ENCODE measurements around the gene SLX9. TPM values are rescaled to one million over a fixed set of nuclear protein-coding genes. Genes with fewer than 3 reads are reported as not detected.

SLX9 gene
- total and polyA plus RNA-seq, 2 donors (not counting 1 experiment from before 2014, with no cell fraction given): 11.7 to 15.9 TPM

DNA sequence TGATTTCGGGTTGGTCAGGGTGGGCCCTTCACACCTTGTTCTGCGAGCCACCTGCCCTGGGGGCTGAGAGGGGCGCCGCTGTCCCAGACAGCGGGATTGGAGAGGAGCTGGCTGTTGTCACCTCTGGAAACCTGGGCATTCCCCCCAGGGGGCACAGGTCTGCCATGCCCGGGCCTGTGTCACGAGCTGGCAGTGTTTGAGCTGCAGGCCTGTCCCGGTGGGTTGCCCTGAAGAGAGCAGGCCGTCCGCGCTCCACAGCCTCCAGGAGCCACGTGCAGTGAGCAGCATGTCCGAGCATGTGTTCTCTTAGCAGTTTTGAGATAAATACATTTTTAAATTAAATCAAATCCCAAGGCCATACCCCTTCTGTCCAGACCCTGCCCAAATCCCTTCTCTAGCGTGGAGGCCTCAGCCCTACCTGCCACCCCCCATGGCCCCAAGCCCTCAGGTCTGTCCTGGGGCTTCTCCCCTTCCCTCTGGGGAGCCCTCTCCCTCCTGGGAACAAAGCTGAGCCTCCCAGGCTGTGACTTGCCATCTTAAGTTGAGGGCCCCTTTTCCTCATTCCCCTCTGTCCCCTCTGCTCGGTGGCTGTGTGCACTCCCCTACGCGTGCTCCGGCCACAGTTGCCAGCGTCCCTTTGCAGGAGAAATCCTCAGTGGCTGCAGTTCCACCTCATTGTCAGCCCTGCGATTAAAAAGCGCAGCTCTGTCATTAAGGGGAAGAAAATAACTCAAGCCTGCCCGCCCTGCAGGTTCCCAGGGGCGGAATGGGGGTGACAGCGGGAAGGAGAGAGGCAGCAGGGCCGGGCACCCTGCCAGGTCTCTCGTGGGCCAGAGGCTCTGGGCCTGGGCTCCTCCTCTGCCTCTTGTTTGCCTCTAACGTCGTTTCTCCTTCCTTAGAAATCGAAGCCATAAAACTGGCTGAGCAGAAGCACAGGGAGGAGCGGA, 26.6 kb downstream of the SLX9 start:
- Histone ChIP-seq H3K27me3 (replicated peaks in 1 of 4; ENCODE audit: control extremely low read depth in 1 of 4, control insufficient read depth in 3 of 4, insufficient read depth in 4 of 4, low read length in 3 of 4) (no peaks in the 10 kb centered on the region), H3K4me2 (replicated peaks; ENCODE audit: low read depth, low read length, poor library complexity, severe bottlenecking) (no peak overlapping the region), H3K79me2 (ENCODE audit: control insufficient read depth, insufficient read depth, low read length) (peaks cover 45% of the 10 kb centered on the region), H3K36me3 (replicated peaks in 1 of 2; ENCODE audit: control extremely low read depth in 1 of 2, control insufficient read depth in 1 of 2, extremely low read depth in 1 of 2, insufficient read depth in 2 of 2, low read length in 1 of 2) (peaks cover 0 to 32% of the 10 kb centered on the region in 2 experiments), H3K9ac (ENCODE audit: low read length) (no peak overlapping the region), H4K20me1 (ENCODE audit: control insufficient read depth, insufficient read depth, low read length, poor library complexity, severe bottlenecking) (peaks cover 45% of the 10 kb centered on the region), H2AFZ (ENCODE audit: insufficient read depth, low read depth, low read length, poor library complexity, severe bottlenecking) (no peak overlapping the region), H3K27ac (ENCODE audit: low read length in 2 of 2) (no peak overlapping the region), H3K4me1 (ENCODE audit: control insufficient read depth in 2 of 2, insufficient read depth in 2 of 2, low read length in 2 of 2) (peaks cover 14 to 21% of the 10 kb centered on the region in 2 donors), H3K4me3 (ENCODE audit: control extremely low read depth in 1 of 5, extremely low read depth in 1 of 5, insufficient read depth in 1 of 5, low read depth in 2 of 5, low read length in 4 of 5) (no peak overlapping the region), H3K9me3 (ENCODE audit: control extremely low read depth in 1 of 3, control insufficient read depth in 2 of 3, insufficient read depth in 1 of 3, low read length in 2 of 3) (peaks cover 0 to 4% (median 0%) of the 10 kb centered on the region in 3 donors)
- intact Hi-C loops (cut with micrococcal nuclease): no loop called here
- Mint-ChIP-seq H3K27ac (no peak overlapping the region), H3K9me3 (ENCODE audit: insufficient read depth) (no peaks in the 10 kb centered on the region), H3K4me3 (no peak overlapping the region), H3K4me1 (peaks cover 22% of the 10 kb centered on the region), H3K27me3 (no peaks in the 10 kb centered on the region)
- ChIA-PET POLR2A (no interaction called here), CTCF (interaction anchor here (1.7 kb wide), 1 partner anchor 136 kb away, joined by 4 read pairs; no protein-coding TSS in a partner anchor)
- no peak for TF ChIP-seq EZH2 (IDR thresholded peaks at IDR 0.05; ENCODE audit: borderline replicate concordance, insufficient read depth, low read depth, low read length, poor library complexity, severe bottlenecking)
- TF ChIP-seq, protein P1, sequence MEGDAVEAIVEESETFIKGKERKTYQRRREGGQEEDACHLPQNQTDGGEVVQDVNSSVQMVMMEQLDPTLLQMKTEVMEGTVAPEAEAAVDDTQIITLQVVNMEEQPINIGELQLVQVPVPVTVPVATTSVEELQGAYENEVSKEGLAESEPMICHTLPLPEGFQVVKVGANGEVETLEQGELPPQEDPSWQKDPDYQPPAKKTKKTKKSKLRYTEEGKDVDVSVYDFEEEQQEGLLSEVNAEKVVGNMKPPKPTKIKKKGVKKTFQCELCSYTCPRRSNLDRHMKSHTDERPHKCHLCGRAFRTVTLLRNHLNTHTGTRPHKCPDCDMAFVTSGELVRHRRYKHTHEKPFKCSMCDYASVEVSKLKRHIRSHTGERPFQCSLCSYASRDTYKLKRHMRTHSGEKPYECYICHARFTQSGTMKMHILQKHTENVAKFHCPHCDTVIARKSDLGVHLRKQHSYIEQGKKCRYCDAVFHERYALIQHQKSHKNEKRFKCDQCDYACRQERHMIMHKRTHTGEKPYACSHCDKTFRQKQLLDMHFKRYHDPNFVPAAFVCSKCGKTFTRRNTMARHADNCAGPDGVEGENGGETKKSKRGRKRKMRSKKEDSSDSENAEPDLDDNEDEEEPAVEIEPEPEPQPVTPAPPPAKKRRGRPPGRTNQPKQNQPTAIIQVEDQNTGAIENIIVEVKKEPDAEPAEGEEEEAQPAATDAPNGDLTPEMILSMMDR (IDR thresholded peaks at IDR 0.05): no peak
- ATAC-seq (ENCODE audit: low read depth) (no peak), DNase-seq (no peak)
- 64% methylated on average over 24 of the region's 30 CpGs for WGBS (ENCODE audit: insufficient coverage)
